ENCODE results near the gene SERPINA5.

GRCh38 chr14:94602722-94603121 is 21.5 kb downstream of the SERPINA5 start:
- no peak for TF ChIP-seq SP1 (IDR thresholded peaks at IDR 0.05)
- no peak for TF ChIP-seq CTBP1 (IDR thresholded peaks at IDR 0.05; ENCODE audit: borderline replicate concordance)
- TF ChIP-seq FOXM1 (IDR thresholded peaks at IDR 0.05; ENCODE audit: borderline replicate concordance) = no peak
- TF ChIP-seq BHLHE40 (IDR thresholded peaks at IDR 0.05; ENCODE audit: borderline replicate concordance) = no peak
- TF ChIP-seq FOXA1 (IDR thresholded peaks at IDR 0.05) = no peak
- TF ChIP-seq PKNOX1 (IDR thresholded peaks at IDR 0.05) = no peak
- TF ChIP-seq L3MBTL2 (conservative IDR thresholded peaks at IDR 0.05) = no peak
- TF ChIP-seq ZNF384 (IDR thresholded peaks at IDR 0.05) = no peak
- TF ChIP-seq LEF1 (IDR thresholded peaks at IDR 0.05; ENCODE audit: borderline replicate concordance) = no peak
- no peak for TF ChIP-seq SUZ12 (IDR thresholded peaks at IDR 0.05)
- no peak for TF ChIP-seq ELF4 (IDR thresholded peaks at IDR 0.05)
- no peak for TF ChIP-seq HDGF (IDR thresholded peaks at IDR 0.05; ENCODE audit: borderline replicate concordance)

Data from HEK293T (cell line).